Activated CD8-positive, alpha-beta memory T cell treated with anti-CD3 and anti-CD28 coated beads, Interleukin-2, amount 50 U/mL, for 48 hours (primary cell): ENCODE data around the gene PAQR8.

Experiments used
- DNase-seq: peaks from one replicate; pipeline ENCODE4 v3.0.0-alpha.2; 2020

Gene PAQR8

DNA sequence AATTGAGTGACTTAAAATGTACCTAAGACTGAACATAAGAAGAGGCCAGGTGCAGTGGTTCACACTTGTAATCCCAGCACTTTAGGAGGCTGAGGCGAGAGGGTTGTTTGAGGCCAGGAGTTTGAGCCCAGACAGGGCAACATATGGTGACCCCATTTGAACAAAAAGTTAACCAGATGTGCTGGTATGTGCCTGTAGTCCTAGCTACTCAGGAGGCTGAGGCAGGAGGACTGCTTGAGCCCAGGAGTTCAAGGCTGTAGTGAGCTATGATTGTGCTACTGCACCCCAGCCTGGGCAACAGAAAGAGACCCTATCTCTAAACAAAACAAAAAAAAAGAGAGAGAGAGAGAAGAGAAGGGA, 10.1 kb upstream of the PAQR8 start:
- no peak for DNase-seq

DNA sequence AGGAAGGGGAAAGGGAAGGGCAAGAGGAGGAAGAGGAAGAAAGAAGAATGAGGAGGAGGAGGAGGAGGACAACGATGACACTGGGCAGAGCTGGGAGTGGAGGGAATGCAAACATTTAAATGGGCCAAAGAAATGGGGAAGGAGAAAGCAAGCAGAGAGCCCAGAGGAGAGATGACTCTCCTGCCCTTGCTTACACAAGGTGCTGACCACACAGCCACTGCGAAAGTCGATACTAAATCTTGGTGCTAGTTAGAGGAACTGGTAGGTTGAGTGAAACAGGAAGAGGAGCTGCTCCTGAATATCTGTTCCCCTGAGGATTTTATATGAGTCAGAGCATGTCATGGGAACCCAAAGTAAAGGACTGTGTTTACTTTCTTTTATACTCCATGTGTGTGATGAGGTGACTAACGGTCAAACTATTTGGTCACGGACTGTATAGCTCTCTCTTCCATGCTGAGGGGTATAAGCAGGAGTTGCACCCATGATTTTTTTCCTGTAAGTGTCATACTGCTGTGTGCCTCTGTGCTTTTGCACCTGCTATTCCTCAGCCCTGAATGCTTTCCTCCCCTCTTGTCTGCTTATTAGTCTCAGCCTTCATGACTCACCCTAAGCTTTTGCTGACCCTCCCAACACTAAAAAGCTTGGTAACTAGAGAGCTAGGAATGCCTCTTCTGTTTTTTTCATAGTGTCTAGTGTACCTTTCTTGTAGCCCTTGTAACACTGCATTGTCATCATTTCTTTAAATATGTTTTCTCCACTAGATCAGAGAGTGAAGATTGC, 9.5 kb upstream of the PAQR8 start:
- no peak for DNase-seq

DNA sequence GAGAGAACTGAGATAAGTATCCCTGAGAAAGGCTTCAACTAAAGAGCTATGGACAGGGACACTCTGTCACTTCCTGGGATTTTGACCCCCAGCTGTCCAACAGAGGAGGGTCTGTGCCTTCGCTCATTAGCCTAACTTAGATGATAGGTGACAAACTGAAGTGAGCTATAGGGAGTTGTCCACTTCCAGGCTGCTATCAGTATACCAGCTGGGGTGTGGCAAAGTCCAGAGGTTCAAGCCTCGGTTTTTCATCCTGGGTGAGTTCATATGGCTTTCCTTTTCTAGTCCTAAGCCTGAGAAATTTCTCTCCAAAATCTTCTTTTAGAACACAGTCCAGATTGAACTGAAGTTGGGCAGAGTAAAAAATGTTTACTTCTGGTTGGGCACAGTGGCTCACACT, 5.9 kb upstream of the PAQR8 start:
- no peak for DNase-seq

DNA sequence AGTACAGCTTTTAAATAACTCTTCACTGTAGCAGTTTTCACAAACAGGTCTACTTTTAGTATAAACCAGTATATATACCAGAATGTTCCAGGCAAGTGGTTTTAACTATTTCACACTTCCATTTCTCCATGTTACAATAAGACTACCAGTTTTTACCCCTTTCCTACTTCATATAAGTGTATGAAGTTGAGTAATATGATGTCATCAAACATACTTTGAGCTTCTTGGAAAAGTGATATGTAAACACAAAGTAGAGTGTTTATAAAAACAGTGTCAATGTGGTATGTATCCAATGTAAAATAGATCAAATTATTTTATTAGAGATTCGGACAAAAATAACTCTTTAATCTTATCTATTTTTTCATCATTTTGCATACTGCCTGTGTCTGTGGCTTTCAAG, 2.5 kb upstream of the PAQR8 start:
- no peak for DNase-seq

DNA sequence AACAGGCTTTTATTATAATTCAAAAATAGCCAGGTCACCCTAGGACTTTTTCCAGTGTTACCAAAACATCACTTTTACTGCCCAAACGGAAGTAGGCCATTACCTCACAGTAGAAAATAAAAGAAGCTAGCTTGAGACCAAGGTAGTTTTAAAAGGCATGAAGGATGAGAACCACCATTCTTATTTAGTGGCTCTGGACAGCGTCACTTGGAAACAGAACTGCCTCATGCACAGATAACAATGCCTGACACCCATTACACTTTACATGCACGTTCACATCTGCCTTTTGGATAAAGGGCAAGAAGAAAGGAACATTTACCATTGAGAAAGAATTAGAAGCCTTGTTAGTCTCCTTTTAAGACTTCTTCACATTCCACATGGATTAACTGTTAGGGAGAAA, 1.9 kb upstream of the PAQR8 start:
- DNase-seq, result no peak

DNA sequence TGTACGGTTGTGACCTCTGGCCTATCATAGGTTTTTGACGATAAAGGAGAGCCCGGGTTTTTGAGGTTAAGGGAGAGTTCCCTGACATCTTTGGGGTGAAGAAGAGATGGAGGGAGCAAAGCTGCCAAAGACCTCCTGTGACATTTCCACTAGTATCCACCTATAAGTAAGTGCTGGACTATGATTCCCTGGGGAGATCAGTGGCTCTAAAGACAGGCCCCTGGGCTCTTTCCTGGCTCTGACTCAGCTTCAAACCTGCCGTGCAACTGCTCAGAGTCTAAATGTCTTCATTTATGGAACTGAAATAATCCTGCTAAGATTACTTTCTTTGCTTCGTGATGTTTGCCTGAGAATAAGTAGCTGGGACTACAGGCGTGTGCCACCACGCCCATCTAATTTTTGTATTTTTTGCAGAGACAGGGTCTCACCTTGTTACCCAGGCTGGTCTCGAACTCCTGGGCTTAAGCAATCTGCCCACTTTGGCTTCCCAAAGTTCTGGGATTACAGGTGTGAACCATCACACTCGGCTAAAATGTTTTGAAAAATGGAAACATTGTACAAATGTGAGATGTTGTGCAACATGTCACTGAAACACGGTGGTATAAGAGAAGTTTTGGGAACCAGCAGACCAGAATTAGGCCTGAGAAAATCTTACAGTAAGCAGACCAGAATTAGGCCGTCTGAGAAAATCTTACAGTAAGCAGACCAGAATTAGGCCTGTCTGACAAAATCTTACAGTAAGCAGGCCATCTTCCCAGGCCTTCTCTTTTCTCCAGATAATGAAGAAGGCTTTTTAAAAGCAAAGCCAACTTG, 1.1 kb upstream of the PAQR8 start:
- DNase-seq, result no peak

DNA sequence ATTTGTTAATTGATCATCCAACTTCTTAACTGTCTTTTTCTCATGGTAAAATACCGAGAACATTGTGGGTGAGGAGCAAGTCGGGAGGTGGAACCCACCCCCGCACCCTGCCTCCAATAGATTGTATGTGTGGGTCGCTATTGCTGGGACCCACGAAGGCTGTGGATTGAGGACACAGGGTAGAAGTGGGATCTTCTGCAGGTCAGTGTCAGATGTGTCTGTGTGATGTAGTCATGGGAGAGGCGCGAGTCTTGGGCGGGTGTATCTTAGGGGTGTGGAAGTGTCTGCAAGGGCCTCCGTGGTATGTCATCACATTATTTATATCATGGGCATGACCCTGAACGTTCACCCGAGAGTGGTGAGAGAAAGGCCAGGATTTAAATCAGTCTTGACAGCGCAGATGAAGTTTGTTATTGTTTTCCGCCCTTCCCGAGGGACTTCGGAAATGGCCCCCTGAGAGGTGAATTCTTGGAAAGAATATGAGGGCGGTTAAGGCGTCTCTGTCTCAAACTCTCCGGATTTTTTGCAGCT, 472 bp upstream of the PAQR8 start:
- peak; percentile 54 for DNase-seq

DNA sequence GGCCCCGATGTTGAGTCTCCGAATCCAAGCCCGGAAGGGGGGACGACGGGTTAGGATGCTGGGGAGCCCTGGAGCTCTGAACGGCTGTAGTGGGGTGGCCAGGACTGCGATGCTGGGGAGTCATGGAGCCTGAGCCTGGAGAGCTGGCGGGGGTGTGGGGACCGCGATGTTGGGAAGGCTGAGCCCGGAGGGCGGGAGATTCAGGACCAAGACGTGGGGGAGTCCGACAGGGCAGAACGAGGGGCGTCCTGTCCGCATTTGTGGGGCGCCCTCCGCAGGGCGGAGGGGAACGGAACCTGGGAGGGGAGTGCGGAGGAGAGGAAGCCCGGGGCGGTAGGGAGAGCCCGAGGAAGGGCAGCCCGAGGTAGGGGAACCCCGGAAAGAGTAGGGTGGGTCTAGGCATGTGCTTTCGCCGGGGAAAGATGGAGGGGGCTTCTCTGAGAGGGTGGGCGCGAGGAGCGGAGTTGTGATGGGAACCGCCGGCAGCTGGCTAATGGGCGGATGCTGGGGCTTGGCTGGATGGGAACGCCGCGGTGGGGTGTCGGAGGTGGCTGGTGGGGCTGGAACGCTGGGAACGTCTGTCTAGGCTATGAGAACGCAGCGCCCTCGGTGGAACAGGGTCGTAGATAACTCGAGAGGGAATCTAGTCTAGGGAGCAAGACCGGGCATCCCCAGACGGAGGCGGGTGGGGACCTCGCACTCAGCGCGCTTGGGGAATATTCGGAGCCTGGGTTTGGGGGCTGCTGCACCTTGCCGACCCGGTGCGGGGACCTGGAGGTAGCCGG, 684 bp downstream of the PAQR8 start:
- no peak for DNase-seq

DNA sequence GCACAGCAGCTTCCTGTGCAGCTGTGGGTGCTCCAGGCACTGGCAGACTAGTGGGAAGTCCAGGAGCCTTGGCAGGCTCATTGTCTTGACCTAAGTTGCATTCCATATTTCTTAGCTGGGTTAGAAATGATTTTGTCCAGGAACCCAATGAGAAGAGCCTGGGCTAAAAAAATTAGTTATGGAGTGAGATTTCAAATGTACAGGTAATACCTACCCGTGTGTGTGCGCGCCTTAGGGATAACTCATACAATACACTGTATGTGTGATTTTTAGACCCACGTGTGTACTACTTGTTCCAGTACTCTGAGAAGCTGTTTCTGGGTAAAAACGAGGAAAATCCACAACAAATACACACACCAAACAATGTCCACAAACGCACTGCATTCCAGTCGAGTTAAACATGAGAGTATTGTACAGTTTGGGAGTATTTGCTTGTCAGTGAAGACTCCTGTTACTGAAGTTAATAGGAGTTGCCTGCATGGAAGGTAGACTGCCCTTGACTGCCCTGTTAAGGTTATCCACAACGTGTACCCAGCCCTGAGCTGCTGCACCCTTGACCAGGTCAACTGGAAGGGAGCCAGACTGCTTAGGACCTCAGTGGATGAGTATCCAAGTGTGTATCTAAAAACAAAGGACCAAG, 1.4 kb downstream of the PAQR8 start:
- no peak for DNase-seq

DNA sequence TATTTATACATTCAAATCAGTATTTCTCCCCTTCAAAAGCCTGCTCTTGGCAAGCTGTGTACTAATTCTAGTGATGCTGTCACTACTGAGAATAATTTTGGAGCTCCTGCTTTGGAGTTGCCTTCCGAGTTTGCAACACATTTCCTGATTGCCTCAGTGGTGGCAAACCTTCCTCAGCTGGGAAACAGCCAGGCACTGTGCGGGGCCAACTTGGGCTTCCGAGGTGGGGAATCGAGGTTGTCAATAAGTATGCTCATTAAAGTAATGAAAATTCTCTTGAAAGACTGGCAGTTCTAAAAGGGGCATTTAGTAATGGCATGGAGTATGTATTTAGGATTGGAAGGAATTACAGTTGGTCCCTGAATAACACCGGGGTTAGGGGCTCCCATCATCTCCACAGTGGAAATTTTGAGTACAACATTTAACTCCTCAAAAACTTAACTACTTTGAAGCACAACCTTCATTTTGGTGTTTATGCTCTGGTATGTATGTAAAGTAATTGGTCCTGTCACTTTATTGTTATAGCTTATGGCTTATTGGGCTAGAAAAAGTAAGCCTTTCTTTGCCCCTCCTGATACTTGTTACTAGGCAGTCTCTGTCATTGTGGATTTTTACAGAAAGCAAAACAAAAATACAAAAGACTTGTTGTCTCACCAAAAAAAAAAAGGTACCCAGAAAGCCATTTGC, 2.7 kb downstream of the PAQR8 start:
- DNase-seq, result no peak

DNA sequence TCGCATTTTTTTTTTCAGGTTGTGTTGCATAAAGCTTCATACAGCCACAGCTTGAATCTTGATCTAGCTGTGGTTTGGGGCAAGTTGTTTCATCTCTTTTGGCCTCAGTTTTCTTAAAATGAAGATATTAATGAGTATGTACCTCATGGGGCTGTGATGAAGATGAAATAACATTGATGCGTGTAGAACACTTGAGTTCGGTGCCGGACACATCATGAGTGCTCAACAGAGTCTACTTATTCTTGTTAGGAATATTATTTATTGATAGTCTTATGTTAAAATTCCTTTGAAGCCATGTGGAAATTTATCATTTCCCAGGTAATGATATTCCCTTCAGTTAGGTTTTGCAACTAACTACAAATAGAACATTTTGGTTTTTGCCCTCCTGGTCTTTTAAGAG, 3.4 kb downstream of the PAQR8 start:
- DNase-seq, result no peak

DNA sequence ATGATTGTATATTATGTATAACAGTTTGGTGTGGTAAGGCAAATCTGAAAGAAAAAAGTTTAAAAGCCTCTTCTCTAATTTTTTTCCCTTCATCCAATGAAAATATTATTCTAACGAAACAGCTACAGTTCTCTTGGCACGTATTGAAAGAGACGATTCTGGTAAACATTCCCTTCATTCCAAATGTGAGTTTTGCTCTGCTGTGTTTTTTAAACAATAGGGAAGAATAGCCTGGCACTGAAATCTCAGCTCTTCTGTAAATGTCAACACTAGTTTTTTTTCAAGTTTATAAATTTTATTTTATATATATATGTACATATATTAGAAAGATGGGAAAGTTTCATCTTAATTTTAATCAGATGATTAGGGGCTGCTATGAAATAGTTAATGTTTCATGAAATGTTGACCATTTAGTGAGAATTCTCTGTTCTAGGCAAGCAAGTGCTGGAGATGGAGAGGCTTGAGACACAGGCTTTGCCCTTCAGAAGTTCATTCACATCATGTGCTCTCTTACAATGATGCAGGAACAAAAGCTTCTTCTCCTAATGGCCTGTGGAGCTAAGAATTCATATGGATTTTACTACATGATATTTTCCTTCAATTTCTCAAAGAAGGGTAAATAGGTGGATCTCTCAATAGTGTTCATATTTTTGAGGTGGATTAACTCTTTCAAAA, 4.1 kb downstream of the PAQR8 start:
- DNase-seq, result no peak

DNA sequence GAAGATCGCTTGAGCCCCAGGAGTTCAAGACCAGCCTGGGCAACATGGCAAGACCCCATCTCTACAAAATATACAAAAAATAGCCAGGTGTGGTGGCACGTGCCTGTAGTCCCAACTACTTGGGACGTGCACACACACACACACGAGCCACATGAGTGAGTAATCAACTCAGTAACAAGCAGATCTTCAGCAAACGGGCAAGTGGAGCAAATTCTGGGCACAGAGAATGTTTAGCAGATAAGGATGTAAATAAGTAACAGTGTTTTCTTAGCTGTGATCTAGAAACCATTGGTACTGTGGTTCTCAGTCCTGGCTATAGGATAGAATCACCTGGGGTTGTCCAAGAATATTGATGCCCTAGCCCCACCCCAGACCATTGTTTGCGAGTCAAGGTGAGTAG, 6.1 kb downstream of the PAQR8 start:
- no peak for DNase-seq

DNA sequence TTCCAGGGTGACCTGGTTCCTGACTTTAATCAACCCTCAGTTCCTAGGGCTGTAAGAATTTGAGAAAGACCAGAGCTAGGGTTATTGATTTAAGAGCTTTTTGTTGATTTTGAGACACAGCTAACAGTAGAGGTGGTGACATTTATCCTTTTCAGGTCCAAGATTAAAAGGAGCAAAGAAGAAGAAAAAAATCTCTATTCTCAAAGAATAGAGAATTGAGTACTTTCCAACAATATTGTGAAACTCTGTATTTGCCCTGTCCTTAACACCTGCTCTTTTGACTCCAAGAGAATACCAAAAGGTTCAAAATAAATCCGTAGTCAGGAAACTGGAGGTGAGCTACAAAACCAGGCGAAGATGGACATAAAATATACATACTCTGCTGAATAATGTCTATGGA, 7.3 kb downstream of the PAQR8 start:
- DNase-seq, result no peak

DNA sequence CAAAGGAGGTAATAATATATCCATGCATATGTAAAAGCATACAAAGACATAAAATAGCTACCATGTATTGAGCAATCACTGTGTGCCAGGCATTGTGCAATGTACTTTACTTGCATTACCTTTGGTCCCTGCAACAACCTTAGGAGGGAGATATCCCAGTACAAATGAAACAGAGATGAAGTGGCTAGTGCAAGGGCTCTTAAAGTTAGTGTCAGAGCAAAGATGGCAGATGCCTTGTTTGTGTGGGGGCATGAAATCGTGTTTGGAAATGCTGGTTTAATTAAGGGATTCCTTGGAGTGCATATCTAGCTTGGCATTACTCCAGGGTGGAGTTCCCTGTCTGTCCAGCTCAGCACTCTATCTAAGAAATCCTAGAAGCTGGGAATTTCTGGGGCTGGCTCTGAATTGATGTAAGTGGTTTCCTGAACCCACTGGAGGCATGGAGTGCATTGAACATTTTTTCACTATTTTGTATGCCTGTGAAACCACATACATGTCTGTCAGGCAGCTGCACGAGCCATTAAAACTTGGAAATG, 9.8 kb downstream of the PAQR8 start:
- no peak for DNase-seq

DNA sequence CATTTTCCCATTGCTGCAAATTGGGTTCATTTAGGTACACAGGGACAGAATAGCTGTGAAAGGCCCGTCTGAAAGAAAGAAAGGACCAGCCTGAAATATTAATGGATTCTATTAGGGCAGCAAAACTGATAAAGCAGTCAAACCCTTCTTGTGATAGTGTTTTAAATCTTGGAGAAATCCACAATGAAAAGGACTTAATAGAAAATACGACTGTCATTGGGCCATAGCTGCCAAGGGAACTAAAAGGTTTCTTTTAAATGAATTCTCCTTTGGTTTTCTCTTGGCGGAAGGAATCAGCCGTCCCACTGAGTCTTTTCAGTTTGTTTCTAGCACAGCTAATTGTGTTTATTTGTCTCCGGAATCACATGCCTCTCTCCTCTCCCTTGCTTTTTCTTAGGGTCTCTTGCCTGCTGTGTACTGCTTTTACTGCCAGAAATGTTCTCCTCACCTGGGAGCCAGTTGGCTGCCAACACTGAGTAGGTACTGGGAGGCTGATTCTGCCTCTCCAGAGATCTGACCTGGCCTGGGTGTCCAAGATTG, 11.3 kb downstream of the PAQR8 start:
- DNase-seq, result no peak

DNA sequence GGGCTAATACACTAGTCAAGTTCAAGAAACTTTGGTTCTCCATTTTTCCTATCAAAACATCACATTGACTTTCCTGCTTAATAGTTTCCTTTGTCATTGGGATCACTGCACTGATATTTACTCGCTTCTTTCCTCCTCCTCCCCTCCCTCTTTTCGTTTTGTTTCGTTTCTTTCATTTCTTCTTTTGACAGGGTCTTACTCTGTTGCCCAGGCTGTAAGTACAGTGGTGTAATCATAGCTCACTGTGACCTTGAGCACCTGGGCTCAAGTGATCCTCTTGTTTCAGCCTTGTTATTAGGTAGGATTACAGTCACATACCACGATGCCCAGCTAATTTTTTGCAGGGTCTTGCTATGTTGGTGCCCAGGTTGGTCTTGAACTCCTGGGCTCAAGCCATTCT, 12.3 kb downstream of the PAQR8 start:
- no peak for DNase-seq

DNA sequence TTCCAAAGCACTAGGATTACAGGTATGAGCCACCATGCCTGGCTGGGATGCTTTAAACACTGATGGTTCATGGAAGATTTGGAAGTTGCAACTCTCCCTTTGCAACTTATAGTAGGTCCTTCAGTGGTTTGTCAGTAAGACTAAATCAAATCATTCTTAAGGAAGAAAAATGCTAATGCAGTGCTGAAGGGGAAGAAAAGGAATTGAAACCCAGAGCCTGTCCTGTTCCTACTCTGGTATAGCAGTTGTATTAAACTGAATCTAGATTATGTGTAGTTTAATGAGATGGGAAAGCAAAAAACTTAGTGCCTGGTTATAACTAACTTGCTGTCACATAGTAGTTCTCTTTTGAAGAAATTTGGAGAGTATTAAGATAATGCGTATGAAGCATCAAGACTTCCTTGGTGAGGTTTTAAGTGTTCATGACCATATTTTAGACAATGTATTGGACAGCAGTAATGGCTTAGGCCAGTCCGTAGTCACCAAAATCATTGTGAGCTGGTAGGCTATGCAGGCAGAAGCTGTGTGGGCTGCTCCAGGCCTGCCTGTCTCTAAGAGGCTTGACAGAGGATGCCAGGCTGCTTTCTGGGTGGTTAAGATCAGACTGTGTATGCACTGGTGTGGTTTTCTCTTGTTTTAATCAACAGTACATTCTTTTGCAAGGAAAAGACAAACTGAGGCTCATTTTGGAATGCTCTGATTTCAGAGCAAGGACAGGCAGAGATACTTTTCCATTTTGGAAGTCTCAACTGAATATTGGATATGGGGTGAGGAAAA, 14.0 kb downstream of the PAQR8 start:
- DNase-seq, result no peak

DNA sequence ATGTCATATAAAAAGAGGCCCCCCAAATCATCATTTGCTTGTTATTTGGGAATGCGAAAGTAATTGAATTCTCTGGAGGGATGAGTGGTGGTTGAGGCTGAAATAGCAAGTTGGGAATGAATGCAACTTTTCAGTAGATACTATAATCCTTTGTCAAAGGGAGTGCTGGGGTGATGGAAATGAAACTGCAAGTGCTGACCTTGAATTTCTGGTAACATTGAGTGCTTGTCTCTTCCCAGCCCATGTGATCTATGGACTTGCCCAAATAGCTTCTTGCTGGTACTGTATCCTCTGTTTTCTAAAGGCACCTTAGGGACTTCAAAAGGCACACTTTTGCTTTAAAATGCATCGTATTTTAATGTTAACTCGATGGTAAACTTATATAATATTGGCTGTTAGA, 14.8 kb downstream of the PAQR8 start:
- no peak for DNase-seq

DNA sequence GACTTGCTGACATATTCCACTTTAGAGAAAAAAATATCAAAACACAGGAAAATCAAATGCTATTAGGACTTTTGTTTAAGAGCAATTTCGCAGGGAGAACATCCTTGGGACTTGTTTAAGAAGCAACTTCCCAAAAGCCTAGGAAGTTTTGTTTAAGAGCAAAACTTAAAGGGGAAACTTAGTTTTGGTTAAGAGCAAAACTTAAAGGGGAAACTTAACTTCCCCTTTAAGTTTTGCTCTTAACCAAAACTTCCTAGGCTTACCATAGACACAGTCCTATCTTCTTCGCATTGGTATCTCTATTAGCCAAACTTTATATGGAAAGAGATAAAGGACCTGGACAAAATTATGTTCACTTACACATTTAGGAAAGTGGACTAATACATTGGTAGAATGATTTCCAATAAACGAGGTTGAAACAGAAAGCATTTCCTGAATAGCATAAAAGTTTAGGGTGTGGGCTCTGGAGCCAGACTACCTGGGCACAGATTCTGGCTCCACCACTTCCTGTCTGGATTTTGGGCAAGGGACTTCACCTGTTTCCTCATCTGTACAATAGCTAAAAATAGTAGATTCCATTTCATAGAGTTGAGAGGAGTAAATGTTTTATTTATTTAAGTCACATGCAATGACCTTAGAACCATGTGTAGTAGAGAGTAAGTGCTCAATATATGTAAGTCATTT, 15.7 kb downstream of the PAQR8 start:
- DNase-seq, result no peak
